Measurements from ENCODE around the gene SH3RF1. TPM values are rescaled to one million over a fixed set of nuclear protein-coding genes. Genes with fewer than 3 reads are reported as not detected.

The SH3RF1 gene
- total and polyA plus RNA-seq, 2 experiments from 2014 or later = 7.8 to 12.4 TPM

GRCh38 chr4:169239221-169239905, 31.4 kb downstream of the SH3RF1 start:
- H3K9me2 ChIP-seq (ENCODE audit: insufficient read depth) = no peaks in the 10 kb centered on the region
- no peaks in the 10 kb centered on the region for H3K9me3 Mint-ChIP-seq
- peaks cover 25% of the 10 kb centered on the region for H3K4me1 Mint-ChIP-seq
- no peak overlapping the region for H3K27ac Mint-ChIP-seq
- H3K27ac ChIP-seq (ENCODE audit: low read depth) = no peak overlapping the region
- peaks cover 91% of the 10 kb centered on the region for H3K79me2 ChIP-seq (replicated peaks; ENCODE audit: insufficient read depth)
- peaks cover 2% of the 10 kb centered on the region for H3K27me3 Mint-ChIP-seq (ENCODE audit: insufficient read depth, low read depth, poor library complexity)
- no peaks in the 10 kb centered on the region for H3F3A ChIP-seq (replicated peaks; ENCODE audit: low read depth)
- DNase-seq (ENCODE audit: low spot score) = no peak
- H3K36me3 Mint-ChIP-seq (ENCODE audit: low read depth) = peaks cover 3% of the 10 kb centered on the region; the same call in 1 of the 3 replicates
- TF ChIP-seq ZNF331 (CRISPR knock-in tag; IDR thresholded peaks at IDR 0.05; ENCODE audit: low read depth) = no peak
- no peak overlapping the region for H3K4me3 ChIP-seq
- peaks cover 14% of the 10 kb centered on the region for H3K4me1 ChIP-seq (ENCODE audit: insufficient read depth)
- H3K27me3 ChIP-seq (ENCODE audit: insufficient read depth) = no peaks in the 10 kb centered on the region
- no peak overlapping the region for H2AFZ ChIP-seq
- no peak for ATAC-seq
- H3K36me3 ChIP-seq (ENCODE audit: insufficient read depth) = no peaks in the 10 kb centered on the region
- peaks cover 13% of the 10 kb centered on the region; the same call in 1 of the 2 replicates for H4K20me1 ChIP-seq (replicated peaks; ENCODE audit: insufficient read depth)
- H3K4me2 ChIP-seq = no peak overlapping the region
- no peak overlapping the region for H3K4me3 Mint-ChIP-seq

GRCh38 chr4:169238445-169238844, 32.3 kb downstream of the SH3RF1 start:
- Histone ChIP-seq H3K9me2 (ENCODE audit: insufficient read depth) (no peaks in the 10 kb centered on the region), H4K20me1 (replicated peaks; ENCODE audit: insufficient read depth) (peaks cover 13% of the 10 kb centered on the region; the same call in 1 of the 2 replicates), H3K4me1 (ENCODE audit: insufficient read depth) (peaks cover 5% of the 10 kb centered on the region; the same call in 1 of the 2 replicates), H3F3A (replicated peaks; ENCODE audit: low read depth) (no peaks in the 10 kb centered on the region), H3K79me2 (replicated peaks; ENCODE audit: insufficient read depth) (peaks cover 94% of the 10 kb centered on the region), H3K4me3 (no peak overlapping the region), H2AFZ (no peak overlapping the region), H3K4me2 (no peak overlapping the region), H3K27me3 (ENCODE audit: insufficient read depth) (no peaks in the 10 kb centered on the region), H3K27ac (ENCODE audit: low read depth) (no peak overlapping the region), H3K36me3 (ENCODE audit: insufficient read depth) (no peaks in the 10 kb centered on the region)
- no peak for ATAC-seq
- Mint-ChIP-seq H3K4me3 (no peak overlapping the region), H3K36me3 (ENCODE audit: low read depth) (peaks cover 3% of the 10 kb centered on the region; the same call in 1 of the 3 replicates), H3K9me3 (no peaks in the 10 kb centered on the region), H3K27ac (no peak overlapping the region), H3K4me1 (peaks cover 20% of the 10 kb centered on the region), H3K27me3 (ENCODE audit: insufficient read depth, low read depth, poor library complexity) (peaks cover 2% of the 10 kb centered on the region)
- no peak for DNase-seq (ENCODE audit: low spot score)
- TF ChIP-seq EZH2phosphoT487 (IDR thresholded peaks at IDR 0.05; ENCODE audit: unreplicated experiment) (no peak), STAT1 (IDR thresholded peaks at IDR 0.05; ENCODE audit: unreplicated experiment) (no peak), ZNF114 (CRISPR knock-in tag; IDR thresholded peaks at IDR 0.05) (no peak), ETS1 (IDR thresholded peaks at IDR 0.05) (no peak), NANOG (IDR thresholded peaks at IDR 0.05; ENCODE audit: borderline replicate concordance) (no peak), CTCF (conservative IDR thresholded peaks at IDR 0.05; ENCODE audit: low read depth in 2 of 2) (no peak), EZH2 (IDR thresholded peaks at IDR 0.05; ENCODE audit: low read depth, unreplicated experiment) (no peak), POLR2AphosphoS5 (IDR thresholded peaks at IDR 0.05; ENCODE audit: low read depth) (no peak), JUNB (IDR thresholded peaks at IDR 0.05; ENCODE audit: unreplicated experiment) (no peak), ZNF331 (CRISPR knock-in tag; IDR thresholded peaks at IDR 0.05; ENCODE audit: low read depth) (no peak), CREB1 (CRISPR knock-in tag; IDR thresholded peaks at IDR 0.05; ENCODE audit: low read depth) (no peak), ZNF462 (CRISPR knock-in tag; IDR thresholded peaks at IDR 0.05) (no peak)

Measured in GM23338 (cell line).